GM13977 (cell line): ENCODE measurements around the gene LRMDA.

Experiments used
- DNase-seq: peaks from one replicate; pipeline ENCODE4 v3.0.0; 2012; ENCODE audit warnings: low spot score
- CTCF ChIP-seq: IDR thresholded peaks from 2 replicates; pipeline ENCODE4 v1.5.1; 2012; ENCODE audit warnings: mild to moderate bottlenecking, control low read depth; ENCODE audit not compliant: insufficient read depth; ENCODE audit errors: extremely low read depth, missing control alignments
- in situ Hi-C: fragments of 300-500 bp; cut with MboI; formaldehyde crosslinking; loops from one replicate; pipeline ENCODE4 v1.12.0; 2022; ENCODE audit warnings: low sequenced_read_pairs, low pct_unique_long_range_greater_than_20kb, mixed read lengths, inconsistent platforms; ENCODE audit not compliant: unreplicated experiment

The LRMDA gene

GRCh38 chr10:76001019-76001418 is 569.6 kb downstream of the LRMDA start:
- no peak for TF ChIP-seq CTCF
- no peak for DNase-seq
- in situ Hi-C loops = no loop called here

GRCh38 chr10:76001461-76001860 is 570.0 kb downstream of the LRMDA start:
- TF ChIP-seq CTCF = no peak
- DNase-seq = no peak
- in situ Hi-C loops = no loop called here

DNA sequence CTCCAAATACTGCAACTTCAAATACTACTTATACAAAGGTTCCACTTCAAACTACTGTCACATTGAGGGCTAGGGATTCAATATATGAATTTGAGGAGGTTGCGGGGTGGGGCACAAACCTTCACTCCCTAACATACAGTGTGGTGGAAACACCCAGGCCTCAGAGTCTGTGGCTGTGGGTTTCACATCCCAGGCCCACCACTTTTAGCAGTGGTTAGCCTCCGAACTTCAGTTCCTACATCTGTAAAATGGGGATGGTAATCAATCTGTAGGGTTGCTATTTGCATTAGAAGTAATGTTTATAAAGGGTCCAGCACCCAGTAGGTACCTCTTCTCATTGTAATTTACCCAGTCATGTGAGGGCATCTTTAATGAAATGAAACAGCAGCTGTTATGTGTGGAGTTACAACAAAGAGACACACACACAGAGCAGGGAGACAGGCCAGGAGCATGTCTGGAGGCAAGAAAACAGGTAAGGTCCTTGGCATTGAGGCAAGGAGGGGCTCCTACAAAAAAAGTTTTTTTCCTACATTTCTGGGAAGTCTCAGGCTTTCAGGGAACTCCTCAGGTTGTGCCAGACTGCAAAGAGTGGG is 570.9 kb downstream of the LRMDA start:
- no peak for TF ChIP-seq CTCF
- no peak for DNase-seq
- in situ Hi-C loops = no loop called here

DNA sequence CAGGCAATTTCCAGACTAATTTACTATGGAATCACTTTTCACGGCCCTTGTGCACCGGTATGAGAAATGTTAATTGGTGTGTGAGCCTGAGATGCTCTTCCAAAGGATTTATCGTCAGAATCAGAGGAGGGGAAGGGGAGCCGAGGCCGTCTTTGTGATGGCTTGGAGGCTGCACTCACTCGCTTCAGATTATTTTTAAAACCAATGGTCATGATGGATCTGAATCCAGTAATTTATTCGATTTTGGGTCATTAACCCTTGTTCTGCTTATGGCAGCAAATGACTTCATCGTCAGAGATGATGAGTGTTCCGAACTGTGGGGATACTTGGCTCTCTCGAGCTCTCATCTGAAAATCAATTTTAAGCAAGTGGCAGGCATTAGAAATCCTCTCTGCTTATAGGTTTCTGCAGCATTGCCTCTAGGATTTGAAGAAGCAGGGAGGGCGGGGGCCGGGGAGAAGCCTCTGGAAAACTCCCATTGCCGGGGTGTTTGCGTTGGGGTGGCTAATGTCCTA is 576.3 kb downstream of the LRMDA start:
- in situ Hi-C loops = no loop called here
- DNase-seq = no peak
- TF ChIP-seq CTCF = no peak

GRCh38 chr10:76009531-76009930 is 578.1 kb downstream of the LRMDA start:
- in situ Hi-C loops = no loop called here
- TF ChIP-seq CTCF = no peak
- DNase-seq = no peak

GRCh38 chr10:76010703-76011102 is 579.3 kb downstream of the LRMDA start:
- no peak for TF ChIP-seq CTCF
- DNase-seq = no peak
- in situ Hi-C loops = no loop called here
